ENCODE measurements around the gene IFFO2. TPM values are rescaled to one million over a fixed set of nuclear protein-coding genes. Genes with fewer than 3 reads are reported as not detected.

The IFFO2 gene
- total and polyA plus RNA-seq, 2 of the 8 experiments (the other 6 are each of a cell fraction or from before 2014, with no cell fraction given) = 6.6 to 10.4 TPM

- ChIA-PET CTCF (ENCODE audit: partially characterized antibody) (interaction anchor here (0.8 kb wide), 2 partner anchors 91 to 93 kb away, joined by 3 to 5 read pairs; no protein-coding TSS in a partner anchor), POLR2A (ENCODE audit: partially characterized antibody) (interaction anchor here (1.1 kb wide), 1 partner anchor 11 kb away, joined by 3 read pairs; no protein-coding TSS in a partner anchor)
- H2BK20ac ChIP-seq (ENCODE audit: low read length) = no peak overlapping the region
- DNase-seq (ENCODE audit: low read depth in 1 of 2, low spot score in 2 of 2) (no peak), FAIRE-seq (no peak)
- 92% methylated on average over 9 of the region's 9 CpGs; no CpG with 5 or more reads in 1 of the 2 experiments for WGBS, 2 experiments (ENCODE audit: extremely low coverage in 1 of 2, insufficient coverage in 1 of 2, insufficient read length in 1 of 2, insufficient replicate concordance in 2 of 2, low coverage in 1 of 2, low lambda C conversion rate in 2 of 2, missing lambda C conversion rate in 1 of 2)
- H3K36me3 ChIP-seq (ENCODE audit: control insufficient read depth in 2 of 4, insufficient read depth in 4 of 4, low read length in 3 of 4) = no peaks in the 10 kb centered on the region
- H2BK5ac ChIP-seq (ENCODE audit: low read depth, low read length) = no peak overlapping the region
- no peak overlapping the region for H3K56ac ChIP-seq (replicated peaks; ENCODE audit: insufficient read length, low read depth, low read length)
- no peaks in the 10 kb centered on the region; a peak in 1 of 7 replicates for H3K27me3 ChIP-seq (replicated peaks in 1 of 4; ENCODE audit: control insufficient read depth in 3 of 4, extremely low read depth in 1 of 4, insufficient read depth in 3 of 4, low read length in 3 of 4)
- no peak overlapping the region for H2BK12ac ChIP-seq (ENCODE audit: low read depth, low read length)
- no peak overlapping the region for H3K4me2 ChIP-seq (ENCODE audit: insufficient read depth in 1 of 2, low read depth in 2 of 2, low read length in 2 of 2)
- no peak overlapping the region for H3K18ac ChIP-seq (ENCODE audit: extremely low read depth, low read length)
- H3K23ac ChIP-seq (ENCODE audit: insufficient read length) = no peak overlapping the region
- no peak overlapping the region for H3K14ac ChIP-seq (ENCODE audit: insufficient read length)
- H2AK5ac ChIP-seq (ENCODE audit: low read depth, low read length) = no peak overlapping the region
- H4K8ac ChIP-seq (ENCODE audit: extremely low read depth, insufficient read depth, low read length) = no peak overlapping the region
- H3K4me1 ChIP-seq (replicated peaks in 1 of 4; ENCODE audit: control insufficient read depth in 3 of 4, insufficient read depth in 4 of 4, low read length in 3 of 4) = no peaks in the 10 kb centered on the region
- no peak overlapping the region for H3K9ac ChIP-seq (replicated peaks in 1 of 4; ENCODE audit: extremely low read depth in 1 of 4, low read depth in 3 of 4, low read length in 3 of 4)
- H2AFZ ChIP-seq (ENCODE audit: low read length) = no peak overlapping the region
- no peak overlapping the region for H2BK120ac ChIP-seq (replicated peaks; ENCODE audit: low read depth, low read length)
- no peak overlapping the region for H3K27ac ChIP-seq (ENCODE audit: low read depth, low read length)
- H4K5ac ChIP-seq (ENCODE audit: insufficient read length, low read depth, low read length) = no peak overlapping the region
- H3K9me3 ChIP-seq (ENCODE audit: insufficient read depth in 2 of 2, low read depth in 1 of 2, low read length in 1 of 2) = peaks cover 6 to 7% of the 10 kb centered on the region in 2 experiments; a peak in 2 of 4 replicates
- no peaks in the 10 kb centered on the region for H4K20me1 ChIP-seq (replicated peaks in 1 of 2; ENCODE audit: control insufficient read depth in 1 of 2, insufficient read depth in 2 of 2, low read length in 2 of 2)
- H3K23me2 ChIP-seq (ENCODE audit: low read depth, low read length) = no peaks in the 10 kb centered on the region
- H3K4ac ChIP-seq (replicated peaks; ENCODE audit: insufficient read length, low read depth, low read length) = no peak overlapping the region
- no peak overlapping the region for H3K4me3 ChIP-seq (ENCODE audit: extremely low read depth in 1 of 4, insufficient read depth in 2 of 4, low read depth in 3 of 4, low read length in 4 of 4)
- H2BK15ac ChIP-seq (ENCODE audit: low read length) = no peak overlapping the region
- no peaks in the 10 kb centered on the region for H3K79me2 ChIP-seq (ENCODE audit: control insufficient read depth in 1 of 2, insufficient read depth in 2 of 2, low read length in 2 of 2)
- no peak overlapping the region for H4K91ac ChIP-seq (replicated peaks; ENCODE audit: insufficient read length, low read length)
- H3K79me1 ChIP-seq (ENCODE audit: low read depth, low read length) = no peaks in the 10 kb centered on the region
- no peak for TF ChIP-seq JUND (IDR thresholded peaks at IDR 0.05; ENCODE audit: low read length)
- TF ChIP-seq CEBPB (IDR thresholded peaks at IDR 0.05; ENCODE audit: low read depth, low read length) = no peak
- no peak for TF ChIP-seq POLR2A (IDR thresholded peaks at IDR 0.05; ENCODE audit: control extremely low read depth in 1 of 2, low read depth in 2 of 2, low read length in 2 of 2)
- no peak for TF ChIP-seq SP2 (IDR thresholded peaks at IDR 0.05; ENCODE audit: low read length)
- no peak for TF ChIP-seq SAP30 (IDR thresholded peaks at IDR 0.05; ENCODE audit: insufficient read depth, insufficient replicate concordance, low read length)
- TF ChIP-seq RNF2 (IDR thresholded peaks at IDR 0.05; ENCODE audit: borderline replicate concordance, low read depth, low read length, missing control alignments, poor library complexity, severe bottlenecking) = no peak
- TF ChIP-seq RXRA (IDR thresholded peaks at IDR 0.05; ENCODE audit: insufficient read depth, low read depth, low read length) = no peak
- no peak for TF ChIP-seq RBBP5 (IDR thresholded peaks at IDR 0.05; ENCODE audit: borderline replicate concordance, low read depth, low read length)
- no peak for TF ChIP-seq JUN (IDR thresholded peaks at IDR 0.05; ENCODE audit: low read depth, low read length)
- TF ChIP-seq, protein P1, sequence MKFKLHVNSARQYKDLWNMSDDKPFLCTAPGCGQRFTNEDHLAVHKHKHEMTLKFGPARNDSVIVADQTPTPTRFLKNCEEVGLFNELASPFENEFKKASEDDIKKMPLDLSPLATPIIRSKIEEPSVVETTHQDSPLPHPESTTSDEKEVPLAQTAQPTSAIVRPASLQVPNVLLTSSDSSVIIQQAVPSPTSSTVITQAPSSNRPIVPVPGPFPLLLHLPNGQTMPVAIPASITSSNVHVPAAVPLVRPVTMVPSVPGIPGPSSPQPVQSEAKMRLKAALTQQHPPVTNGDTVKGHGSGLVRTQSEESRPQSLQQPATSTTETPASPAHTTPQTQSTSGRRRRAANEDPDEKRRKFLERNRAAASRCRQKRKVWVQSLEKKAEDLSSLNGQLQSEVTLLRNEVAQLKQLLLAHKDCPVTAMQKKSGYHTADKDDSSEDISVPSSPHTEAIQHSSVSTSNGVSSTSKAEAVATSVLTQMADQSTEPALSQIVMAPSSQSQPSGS (IDR thresholded peaks at IDR 0.05; ENCODE audit: low read length) = no peak
- no peak for TF ChIP-seq HDAC6 (IDR thresholded peaks at IDR 0.05; ENCODE audit: low read depth, low read length)
These were observed 41.7 kb upstream of the IFFO2 start for GRCh38 chr1:18998016-18998724.
